Endothelial cell of umbilical vein (primary cell): Measurements from ENCODE around the gene ATG7. TPM values are rescaled to one million over a fixed set of nuclear protein-coding genes. Genes with fewer than 3 reads are reported as not detected.

Experiments used
- BruUV-seq: library from RNA; stranded (reverse); fragments of 400-500 nt; replicated peaks from 2 replicates; lab custom pipeline; 2021; lab: Mats Ljungman, UMichigan
- CTCF ChIA-PET: fragments of 300-600, 350-600 bp; sonication (Branson Sonifier 250); formaldehyde crosslinking; loops from one replicate; lab custom pipeline; 2021; ENCODE audit warnings: antibody characterized with exemption, inconsistent platforms; lab: Charles Lee
- POLR2A ChIA-PET: fragments of 300-600, 350-600 bp; sonication (Branson Sonifier 250); formaldehyde crosslinking; loops from one replicate; lab custom pipeline; 2021; ENCODE audit warnings: antibody characterized with exemption, inconsistent platforms; lab: Charles Lee
- DNase-seq: peaks from one replicate; pipeline ENCODE4 v3.0.0-alpha.2; 2011; ENCODE audit warnings: low read depth, low spot score
- FAIRE-seq: peaks from 2 replicates; lab custom pipeline; 2011; peaks lifted over from hg19 to GRCh38; lab: Jason Lieb, UNC
- H2AFZ ChIP-seq: 2 replicates; pipeline ENCODE4 v1.6.0; 2012; ENCODE audit warnings: low read depth, low read length, control low read depth, inconsistent platforms
- H3K27ac ChIP-seq: 2 replicates; pipeline ENCODE4 v1.5.1; 2011; ENCODE audit warnings: low read depth, mild to moderate bottlenecking, control low read depth, low read length, moderate library complexity; ENCODE audit not compliant: insufficient read depth
- H3K27me3 ChIP-seq, 2 experiments: 2 replicates each; pipeline versions ENCODE4 v1.6.0 to v1.6.1; 2011; ENCODE audit warnings: low read length in 2 of 2, mixed read lengths in 1 of 2; ENCODE audit not compliant: control insufficient read depth in 2 of 2, insufficient read depth in 2 of 2
- H3K36me3 ChIP-seq, 2 experiments: 2 replicates in 1 of 2; 3 replicates in 1 of 2; pipeline ENCODE4 v1.5.1; 2011; ENCODE audit warnings: low read length in 2 of 2, mild to moderate bottlenecking in 1 of 2, moderate library complexity in 1 of 2; ENCODE audit not compliant: control insufficient read depth in 2 of 2, insufficient read depth in 2 of 2; ENCODE audit errors: extremely low read depth in 1 of 2
- H3K4me1 ChIP-seq: 3 replicates; pipeline ENCODE4 v1.5.1; 2011; ENCODE audit warnings: mild to moderate bottlenecking, low read length; ENCODE audit not compliant: control insufficient read depth, insufficient read depth; ENCODE audit errors: extremely low read depth
- H3K4me2 ChIP-seq: 2 replicates; pipeline ENCODE4 v1.6.1; 2011; ENCODE audit warnings: low read length, control low read depth, mixed read lengths; ENCODE audit not compliant: insufficient read depth
- H3K4me3 ChIP-seq, 3 experiments: fragments of 200-600 bp in 1 of 3; sonication (generic), shearing (Covaris generic) in 1 of 3; replicated peaks in 1 of 3; 2 replicates each; pipeline ENCODE4 v1.5.1; 2011 to 2016; ENCODE audit warnings: control low read depth in 3 of 3, low read length in 3 of 3, mild to moderate bottlenecking in 2 of 3, inconsistent platforms in 1 of 3, low read depth in 1 of 3, moderate library complexity in 1 of 3; ENCODE audit not compliant: insufficient read depth in 1 of 3
- H3K79me2 ChIP-seq: 2 replicates; pipeline ENCODE4 v1.6.0; 2012; ENCODE audit warnings: low read length, inconsistent platforms; ENCODE audit not compliant: control insufficient read depth, insufficient read depth
- H3K9ac ChIP-seq: replicated peaks from 2 replicates; pipeline ENCODE3; 2011; ENCODE audit warnings: low read length, control low read depth; ENCODE audit not compliant: insufficient read depth; ENCODE audit errors: extremely low read depth
- H3K9me1 ChIP-seq: replicated peaks from 3 replicates; pipeline ENCODE4 v1.6.0; 2011; ENCODE audit warnings: mild to moderate bottlenecking, low read length; ENCODE audit not compliant: control insufficient read depth, insufficient read depth; ENCODE audit errors: extremely low read depth
- H3K9me3 ChIP-seq: replicated peaks from 2 replicates; pipeline ENCODE4 v1.5.1; 2012; ENCODE audit warnings: low read length, inconsistent platforms; ENCODE audit not compliant: control insufficient read depth, insufficient read depth
- H4K20me1 ChIP-seq: replicated peaks from 2 replicates; pipeline ENCODE3; 2011; ENCODE audit warnings: mild to moderate bottlenecking, low read length; ENCODE audit not compliant: control insufficient read depth, insufficient read depth; ENCODE audit errors: extremely low read depth
- EZH2 ChIP-seq: IDR thresholded peaks from 2 replicates; pipeline ENCODE4 v1.6.1; 2012; ENCODE audit warnings: borderline replicate concordance, low read depth, mild to moderate bottlenecking, moderate library complexity, low read length, inconsistent platforms; ENCODE audit not compliant: severe bottlenecking
- GATA2 ChIP-seq: IDR thresholded peaks from 2 replicates; pipeline ENCODE4 v1.7.0; 2011; ENCODE audit warnings: low read depth, mild to moderate bottlenecking, moderate library complexity, mixed read lengths, low read length; ENCODE audit not compliant: insufficient read length, insufficient read depth
- JUN ChIP-seq: IDR thresholded peaks from 2 replicates; pipeline ENCODE4 v1.6.1; 2011; ENCODE audit warnings: borderline replicate concordance, low read depth; ENCODE audit not compliant: insufficient read length, insufficient read depth
- MYC ChIP-seq: IDR thresholded peaks from one replicate; pipeline ENCODE4 v1.6.1; 2011; ENCODE audit warnings: mild to moderate bottlenecking, low read depth, low read length
- POLR2A ChIP-seq: IDR thresholded peaks from 2 replicates; pipeline ENCODE4 v1.6.1; 2012; ENCODE audit warnings: low read depth, mild to moderate bottlenecking, control low read depth, low read length
- POLR2AphosphoS5 ChIP-seq: IDR thresholded peaks from 2 replicates; pipeline ENCODE4 v1.6.1; 2012; ENCODE audit warnings: low read depth, mild to moderate bottlenecking, control low read depth, low read length, moderate library complexity; ENCODE audit not compliant: insufficient read depth
- dilution Hi-C: fragments of 300-500 bp; cut with MboI; formaldehyde crosslinking; loops from one replicate; pipeline ENCODE4 v1.15.0; 2019; ENCODE audit warnings: low sequenced_read_pairs; ENCODE audit not compliant: extremely low pct_ligation_motif_present
- intact Hi-C: fragments of 100-400 bp; cut with micrococcal nuclease; formaldehyde crosslinking; loops from one replicate; pipeline ENCODE4 v1.10.0; 2022
- polyA plus RNA-seq, 4 experiments: library from polyadenylated mRNA; depleted of rRNA in 3 of 4; stranded (reverse) in 3 of 4; unstranded in 1 of 4; fragments of >200 nt; gene quantifications; 2 replicates each; pipeline versions ENCODE4 v1.2.1 to v1.2.3, GENCODE V29; 2011 to 2012; ENCODE audit warnings: missing spikeins in 1 of 4
- total RNA-seq: library from RNA; stranded (reverse); gene quantifications from 2 replicates; pipeline ENCODE4 v1.2.3, GENCODE V29; 2021
- TF ChIP-seq, protein P1 (sequence below): IDR thresholded peaks from 2 replicates; pipeline ENCODE4 v1.6.1; 2011; ENCODE audit not compliant: insufficient read depth, insufficient read length
- TF ChIP-seq, protein P2 (sequence below), 2 donors: IDR thresholded peaks; 1 replicate in 1 of 2; 2 replicates in 1 of 2; pipeline ENCODE4 v1.5.1; 2011; ENCODE audit warnings: low read length in 2 of 2, mild to moderate bottlenecking in 2 of 2, moderate library complexity in 2 of 2, control low read depth in 1 of 2, inconsistent platforms in 1 of 2, low read depth in 1 of 2; ENCODE audit not compliant: insufficient read depth in 1 of 2; ENCODE audit errors: extremely low read depth in 1 of 2

ATG7 gene
- total and polyA plus RNA-seq, 2 donors (not counting 3 experiments of a cell fraction or from before 2014, with no cell fraction given) = 30.8 to 48.3 TPM

DNA sequence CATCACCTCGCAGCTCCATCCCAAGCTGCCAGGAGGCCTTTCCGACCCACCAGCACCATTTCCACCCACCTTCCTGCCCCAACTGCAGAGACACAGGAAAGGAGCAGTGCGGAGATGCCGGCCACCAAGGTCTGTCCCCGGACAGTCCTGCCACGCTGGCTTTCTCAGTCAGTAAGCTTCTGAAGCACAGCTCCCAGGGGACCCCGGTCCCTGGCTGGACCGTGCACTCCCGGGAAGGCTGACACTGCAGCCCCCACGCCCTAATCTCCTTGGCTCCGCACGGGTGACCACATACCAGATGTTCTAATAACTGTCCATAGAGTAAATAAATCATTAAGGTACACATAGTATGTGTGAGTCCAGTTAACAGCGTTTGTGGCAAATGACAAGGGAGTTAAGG lies 298.1 kb downstream of the ATG7 start:
- FAIRE-seq = no peak
- Histone ChIP-seq H3K9ac (peak overlapping the region; percentile 48), H3K27ac (peak overlapping the region; percentile 97), H3K36me3 (peaks cover 8 to 24% of the 10 kb centered on the region in 2 experiments), H2AFZ (no peak overlapping the region), H3K9me1 (no peaks in the 10 kb centered on the region), H3K4me3 (no peak overlapping the region), H3K9me3 (no peaks in the 10 kb centered on the region), H3K4me1 (peaks cover 53% of the 10 kb centered on the region), H3K4me2 (no peak overlapping the region), H3K79me2 (peaks cover 80% of the 10 kb centered on the region), H4K20me1 (no peaks in the 10 kb centered on the region), H3K27me3 (no peaks in the 10 kb centered on the region)
- CTCF ChIA-PET = interaction anchor here (1.1 to 4.4 kb wide), 3 partner anchors 21 to 191 kb away, joined by 3 to 21 read pairs (median 6); no protein-coding TSS in a partner anchor
- BruUV-seq = no TSS peak
- POLR2A ChIA-PET = no interaction called here
- DNase-seq = no peak
- dilution Hi-C loops (no loop called here), intact Hi-C loops (no loop called here)
- TF ChIP-seq EZH2 = no peak
- no peak for TF ChIP-seq POLR2AphosphoS5
- no peak for TF ChIP-seq GATA2
- TF ChIP-seq, protein P1, sequence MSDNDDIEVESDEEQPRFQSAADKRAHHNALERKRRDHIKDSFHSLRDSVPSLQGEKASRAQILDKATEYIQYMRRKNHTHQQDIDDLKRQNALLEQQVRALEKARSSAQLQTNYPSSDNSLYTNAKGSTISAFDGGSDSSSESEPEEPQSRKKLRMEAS = no peak
- TF ChIP-seq MYC = no peak
- TF ChIP-seq POLR2A = no peak
- TF ChIP-seq JUN = no peak
- TF ChIP-seq, protein P2, sequence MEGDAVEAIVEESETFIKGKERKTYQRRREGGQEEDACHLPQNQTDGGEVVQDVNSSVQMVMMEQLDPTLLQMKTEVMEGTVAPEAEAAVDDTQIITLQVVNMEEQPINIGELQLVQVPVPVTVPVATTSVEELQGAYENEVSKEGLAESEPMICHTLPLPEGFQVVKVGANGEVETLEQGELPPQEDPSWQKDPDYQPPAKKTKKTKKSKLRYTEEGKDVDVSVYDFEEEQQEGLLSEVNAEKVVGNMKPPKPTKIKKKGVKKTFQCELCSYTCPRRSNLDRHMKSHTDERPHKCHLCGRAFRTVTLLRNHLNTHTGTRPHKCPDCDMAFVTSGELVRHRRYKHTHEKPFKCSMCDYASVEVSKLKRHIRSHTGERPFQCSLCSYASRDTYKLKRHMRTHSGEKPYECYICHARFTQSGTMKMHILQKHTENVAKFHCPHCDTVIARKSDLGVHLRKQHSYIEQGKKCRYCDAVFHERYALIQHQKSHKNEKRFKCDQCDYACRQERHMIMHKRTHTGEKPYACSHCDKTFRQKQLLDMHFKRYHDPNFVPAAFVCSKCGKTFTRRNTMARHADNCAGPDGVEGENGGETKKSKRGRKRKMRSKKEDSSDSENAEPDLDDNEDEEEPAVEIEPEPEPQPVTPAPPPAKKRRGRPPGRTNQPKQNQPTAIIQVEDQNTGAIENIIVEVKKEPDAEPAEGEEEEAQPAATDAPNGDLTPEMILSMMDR (IDR thresholded peaks at IDR 0.05; ENCODE audit: extremely low read depth in 1 of 2, insufficient read depth in 1 of 2, low read depth in 1 of 2, low read length in 2 of 2) = no peak
